ENCODE measurements around the gene FAM222A. TPM values are rescaled to one million over a fixed set of nuclear protein-coding genes. Genes with fewer than 3 reads are reported as not detected.
A peak's percentile ranks its signal among the peaks of the same experiment; 100 is the strongest.

FAM222A gene
- total RNA-seq, 1 donor from 2014 or later, result 2.4 TPM

DNA sequence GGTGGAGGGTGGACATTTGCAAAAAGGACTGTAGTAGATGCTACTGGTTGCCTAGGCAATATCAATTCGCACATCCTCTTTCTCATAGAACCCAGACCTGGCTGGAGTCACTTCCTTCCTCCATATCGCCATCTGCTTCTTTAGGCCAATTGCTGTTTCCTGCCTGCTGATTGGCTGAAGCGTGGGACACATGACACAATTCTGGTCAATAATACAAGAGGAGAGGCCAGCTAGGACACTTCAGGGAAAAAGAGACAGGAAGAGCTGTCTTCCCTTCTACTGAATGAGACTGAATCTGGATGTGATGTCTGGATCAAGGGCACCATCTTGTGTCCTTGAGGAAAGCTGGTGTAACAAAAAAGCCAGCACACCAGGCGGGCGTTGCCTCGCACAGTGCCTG is 65.8 kb downstream of the FAM222A start:
- Histone ChIP-seq H3K27me3 (ENCODE audit: low read depth) (peaks cover 4% of the 10 kb centered on the region), H3K27ac (no peak overlapping the region), H3K9me3 (no peaks in the 10 kb centered on the region), H3K36me3 (no peaks in the 10 kb centered on the region), H3K4me3 (no peak overlapping the region), H3K4me1 (no peaks in the 10 kb centered on the region)
- peak; percentile 18 for DNase-seq
- no peak for ATAC-seq
- TF ChIP-seq, protein P1, sequence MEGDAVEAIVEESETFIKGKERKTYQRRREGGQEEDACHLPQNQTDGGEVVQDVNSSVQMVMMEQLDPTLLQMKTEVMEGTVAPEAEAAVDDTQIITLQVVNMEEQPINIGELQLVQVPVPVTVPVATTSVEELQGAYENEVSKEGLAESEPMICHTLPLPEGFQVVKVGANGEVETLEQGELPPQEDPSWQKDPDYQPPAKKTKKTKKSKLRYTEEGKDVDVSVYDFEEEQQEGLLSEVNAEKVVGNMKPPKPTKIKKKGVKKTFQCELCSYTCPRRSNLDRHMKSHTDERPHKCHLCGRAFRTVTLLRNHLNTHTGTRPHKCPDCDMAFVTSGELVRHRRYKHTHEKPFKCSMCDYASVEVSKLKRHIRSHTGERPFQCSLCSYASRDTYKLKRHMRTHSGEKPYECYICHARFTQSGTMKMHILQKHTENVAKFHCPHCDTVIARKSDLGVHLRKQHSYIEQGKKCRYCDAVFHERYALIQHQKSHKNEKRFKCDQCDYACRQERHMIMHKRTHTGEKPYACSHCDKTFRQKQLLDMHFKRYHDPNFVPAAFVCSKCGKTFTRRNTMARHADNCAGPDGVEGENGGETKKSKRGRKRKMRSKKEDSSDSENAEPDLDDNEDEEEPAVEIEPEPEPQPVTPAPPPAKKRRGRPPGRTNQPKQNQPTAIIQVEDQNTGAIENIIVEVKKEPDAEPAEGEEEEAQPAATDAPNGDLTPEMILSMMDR (IDR thresholded peaks at IDR 0.05), result no peak
- intact Hi-C loops (cut with DNase I), result loop anchor here (10.0 kb wide), 1 partner anchor 255 kb away; no protein-coding TSS in a partner anchor

DNA sequence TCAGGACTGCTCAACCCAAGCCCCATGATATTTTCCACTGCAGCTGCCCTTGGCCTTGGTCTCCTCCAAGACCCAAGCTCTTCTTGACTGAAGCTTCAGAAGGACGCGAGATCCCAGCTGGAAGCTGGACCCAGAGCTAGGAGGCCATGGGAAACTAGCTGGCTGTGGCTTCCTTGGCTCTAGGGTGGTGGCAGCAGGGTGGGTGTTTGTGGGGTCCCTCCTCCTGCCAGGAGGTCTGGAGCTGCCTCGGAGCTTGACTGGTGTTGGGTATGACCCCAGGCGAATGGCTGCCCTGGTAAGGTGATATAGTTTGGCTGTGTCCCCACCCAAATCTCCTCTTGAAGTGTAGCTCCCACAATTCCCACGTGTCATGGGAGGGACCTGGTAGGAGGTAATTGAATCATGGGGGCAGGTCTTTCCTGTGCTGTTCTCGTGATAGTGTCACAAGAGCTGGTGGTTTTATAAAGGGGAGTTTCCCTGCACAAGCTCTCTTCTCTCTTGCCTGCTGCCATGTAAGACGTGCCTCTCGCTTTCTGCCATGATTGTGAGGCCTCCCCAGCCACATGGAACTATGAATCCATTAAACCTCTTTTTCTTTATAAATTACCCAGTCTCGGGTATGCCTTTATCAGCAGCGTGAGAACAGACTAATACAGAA is 68.2 kb downstream of the FAM222A start:
- H3K4me3 ChIP-seq, result no peak overlapping the region
- TF ChIP-seq, protein P1 (IDR thresholded peaks at IDR 0.05), result no peak
- intact Hi-C loops (cut with DNase I), result no loop called here
- H3K36me3 ChIP-seq, result no peaks in the 10 kb centered on the region
- H3K27me3 ChIP-seq (ENCODE audit: low read depth), result peaks cover 4% of the 10 kb centered on the region
- H3K4me1 ChIP-seq, result no peaks in the 10 kb centered on the region
- ATAC-seq, result no peak
- no peaks in the 10 kb centered on the region for H3K9me3 ChIP-seq
- DNase-seq, result no peak
- no peak overlapping the region for H3K27ac ChIP-seq

DNA sequence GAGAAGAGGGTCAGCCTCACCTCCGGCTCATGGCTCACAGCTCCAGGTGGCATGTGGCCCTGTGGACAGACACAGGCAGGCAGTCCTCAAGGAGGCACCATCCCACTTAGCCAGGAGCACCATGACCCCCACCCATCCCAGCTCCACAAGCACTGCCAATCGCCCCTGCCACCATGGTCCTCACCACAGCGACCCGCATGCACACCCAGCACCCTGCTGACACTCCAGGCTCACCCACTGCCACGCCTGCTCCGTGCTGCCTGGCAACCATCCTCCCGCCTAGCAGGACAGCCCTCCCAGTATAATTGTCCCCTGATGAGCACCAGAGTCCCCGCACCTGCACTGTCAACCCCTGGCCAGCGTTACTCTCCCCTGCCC is 68.7 kb downstream of the FAM222A start:
- Histone ChIP-seq H3K27ac (no peak overlapping the region), H3K36me3 (no peaks in the 10 kb centered on the region), H3K4me3 (no peak overlapping the region), H3K4me1 (no peaks in the 10 kb centered on the region), H3K27me3 (ENCODE audit: low read depth) (peaks cover 4% of the 10 kb centered on the region), H3K9me3 (no peaks in the 10 kb centered on the region)
- intact Hi-C loops (cut with DNase I), result no loop called here
- no peak for ATAC-seq
- TF ChIP-seq, protein P1 (IDR thresholded peaks at IDR 0.05), result no peak
- no peak for DNase-seq

GRCh38 chr12:109783135-109783964 is 69.7 kb downstream of the FAM222A start:
- Histone ChIP-seq H3K9me3 (no peaks in the 10 kb centered on the region), H3K27me3 (ENCODE audit: low read depth) (peaks cover 4% of the 10 kb centered on the region), H3K4me3 (no peak overlapping the region), H3K27ac (no peak overlapping the region), H3K36me3 (no peaks in the 10 kb centered on the region), H3K4me1 (no peaks in the 10 kb centered on the region)
- DNase-seq, result no peak
- TF ChIP-seq, protein P1 (IDR thresholded peaks at IDR 0.05), result no peak
- intact Hi-C loops (cut with DNase I), result no loop called here
- ATAC-seq, result no peak

DNA sequence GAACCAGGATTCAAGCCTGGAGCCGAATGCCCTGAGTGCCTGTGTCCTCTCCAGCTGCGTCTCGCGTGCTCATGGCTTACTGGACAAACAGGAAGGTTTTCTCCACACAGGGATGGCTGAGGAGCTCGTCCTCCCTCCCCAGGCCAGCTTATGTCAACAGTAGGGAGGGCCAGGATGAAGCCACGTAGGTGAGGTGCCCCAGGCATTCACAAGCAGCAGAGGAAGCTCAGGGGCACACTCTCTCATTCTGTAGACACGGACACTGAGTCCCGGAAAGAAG is 70.3 kb downstream of the FAM222A start:
- Histone ChIP-seq H3K36me3 (no peaks in the 10 kb centered on the region), H3K27ac (no peak overlapping the region), H3K4me1 (no peaks in the 10 kb centered on the region), H3K9me3 (no peaks in the 10 kb centered on the region), H3K4me3 (no peak overlapping the region), H3K27me3 (ENCODE audit: low read depth) (peaks cover 4% of the 10 kb centered on the region)
- no peak for DNase-seq
- ATAC-seq, result no peak
- intact Hi-C loops (cut with DNase I), result no loop called here
- TF ChIP-seq, protein P1 (IDR thresholded peaks at IDR 0.05), result no peak
